GM13976 (cell line): ENCODE results near the gene ANTXR2.

Source experiments
- DNase-seq: peaks from one replicate; pipeline ENCODE4 v3.0.0; 2012; ENCODE audit warnings: low spot score
- in situ Hi-C: fragments of 300-500 bp; cut with MboI; formaldehyde crosslinking; loops from one replicate; pipeline ENCODE4 v1.12.0; 2022; ENCODE audit warnings: low sequenced_read_pairs, mixed read lengths, inconsistent platforms; ENCODE audit not compliant: unreplicated experiment
- TF ChIP-seq, protein P1 (sequence below): IDR thresholded peaks from 2 replicates; pipeline ENCODE4 v1.5.1; 2012; ENCODE audit warnings: borderline replicate concordance, mild to moderate bottlenecking; ENCODE audit not compliant: insufficient read depth; ENCODE audit errors: extremely low read depth, missing control alignments, control extremely low read depth

Gene ANTXR2

DNA sequence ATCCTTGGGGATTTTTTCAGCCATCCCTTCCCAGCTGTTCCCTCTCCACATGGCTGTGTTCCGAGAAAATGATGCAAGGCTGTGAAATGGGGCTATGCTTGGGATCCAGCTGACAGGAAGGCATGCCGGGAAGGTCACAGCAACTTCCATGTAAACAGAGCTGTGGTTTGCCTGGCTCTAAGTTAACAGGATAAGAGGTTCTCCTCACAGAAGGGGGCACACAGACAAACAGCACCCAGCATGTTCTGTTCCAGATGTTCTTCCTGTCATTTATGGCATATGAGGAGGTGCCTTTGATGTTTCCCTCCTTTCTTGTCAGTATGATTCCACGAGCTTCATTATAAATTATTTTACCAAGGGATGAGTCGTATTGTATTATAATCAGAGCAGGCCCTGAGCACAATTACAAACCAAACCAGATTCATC lies 220.7 kb downstream of the ANTXR2 start:
- in situ Hi-C loops = no loop called here
- TF ChIP-seq, protein P1, sequence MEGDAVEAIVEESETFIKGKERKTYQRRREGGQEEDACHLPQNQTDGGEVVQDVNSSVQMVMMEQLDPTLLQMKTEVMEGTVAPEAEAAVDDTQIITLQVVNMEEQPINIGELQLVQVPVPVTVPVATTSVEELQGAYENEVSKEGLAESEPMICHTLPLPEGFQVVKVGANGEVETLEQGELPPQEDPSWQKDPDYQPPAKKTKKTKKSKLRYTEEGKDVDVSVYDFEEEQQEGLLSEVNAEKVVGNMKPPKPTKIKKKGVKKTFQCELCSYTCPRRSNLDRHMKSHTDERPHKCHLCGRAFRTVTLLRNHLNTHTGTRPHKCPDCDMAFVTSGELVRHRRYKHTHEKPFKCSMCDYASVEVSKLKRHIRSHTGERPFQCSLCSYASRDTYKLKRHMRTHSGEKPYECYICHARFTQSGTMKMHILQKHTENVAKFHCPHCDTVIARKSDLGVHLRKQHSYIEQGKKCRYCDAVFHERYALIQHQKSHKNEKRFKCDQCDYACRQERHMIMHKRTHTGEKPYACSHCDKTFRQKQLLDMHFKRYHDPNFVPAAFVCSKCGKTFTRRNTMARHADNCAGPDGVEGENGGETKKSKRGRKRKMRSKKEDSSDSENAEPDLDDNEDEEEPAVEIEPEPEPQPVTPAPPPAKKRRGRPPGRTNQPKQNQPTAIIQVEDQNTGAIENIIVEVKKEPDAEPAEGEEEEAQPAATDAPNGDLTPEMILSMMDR = no peak
- no peak for DNase-seq

DNA sequence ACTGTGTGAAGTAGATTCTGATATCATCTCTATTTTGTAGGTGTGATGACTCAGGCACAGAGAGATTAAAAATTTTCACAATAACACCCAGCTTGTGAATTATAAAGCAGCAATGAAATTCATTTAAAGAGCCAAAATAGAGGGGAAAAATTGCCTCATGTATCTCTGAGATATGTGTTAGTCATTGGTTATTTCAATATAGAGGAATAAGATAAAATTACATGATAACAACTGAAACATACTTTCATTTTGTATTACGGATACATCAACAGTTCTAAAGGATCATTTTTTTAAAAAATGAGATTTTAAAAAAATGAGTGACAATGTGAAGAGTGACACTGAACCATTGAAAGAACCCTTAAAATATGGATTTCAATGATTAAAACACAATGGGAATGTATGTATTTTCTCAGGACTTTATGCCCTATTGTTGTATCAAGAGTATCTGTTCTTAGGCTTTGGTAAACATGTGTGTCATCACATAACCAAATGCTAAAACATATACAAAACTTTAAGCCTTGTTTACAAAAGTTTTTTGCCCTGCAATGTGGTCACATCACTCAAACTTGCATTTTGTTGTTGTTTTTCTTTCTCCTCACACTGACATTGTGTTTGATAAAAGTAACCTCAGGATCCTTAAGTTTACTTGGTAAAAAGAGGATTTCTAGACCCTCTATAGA lies 221.3 kb downstream of the ANTXR2 start:
- DNase-seq = no peak
- in situ Hi-C loops = no loop called here
- TF ChIP-seq, protein P1 = no peak
